NCI-H2171 (cell line): Measurements from ENCODE around the gene NFIB.

Source experiments
- DNase-seq: peaks from one replicate; lab custom pipeline; 2025; lab: John Stamatoyannopoulos, UW

The NFIB gene

DNA sequence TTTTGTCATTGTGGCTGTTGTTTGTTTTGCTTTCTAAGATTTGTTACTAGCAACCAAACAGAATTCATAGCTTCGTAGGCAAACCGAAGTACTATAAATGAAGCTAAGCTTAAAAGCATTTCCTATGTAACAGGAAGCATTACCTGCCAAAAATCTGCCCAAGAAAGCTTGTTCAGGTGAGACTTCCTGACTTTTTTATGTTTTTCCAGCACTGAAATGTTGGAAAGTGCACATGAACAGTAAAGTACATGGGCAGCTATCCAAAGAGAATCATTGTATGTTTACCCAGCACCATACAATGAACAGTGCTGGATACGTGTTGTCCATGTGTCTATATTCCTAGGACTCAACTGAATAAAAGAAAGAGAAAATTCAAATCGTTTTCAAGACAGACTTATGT lies 247.1 kb downstream of the NFIB start:
- no peak for DNase-seq

DNA sequence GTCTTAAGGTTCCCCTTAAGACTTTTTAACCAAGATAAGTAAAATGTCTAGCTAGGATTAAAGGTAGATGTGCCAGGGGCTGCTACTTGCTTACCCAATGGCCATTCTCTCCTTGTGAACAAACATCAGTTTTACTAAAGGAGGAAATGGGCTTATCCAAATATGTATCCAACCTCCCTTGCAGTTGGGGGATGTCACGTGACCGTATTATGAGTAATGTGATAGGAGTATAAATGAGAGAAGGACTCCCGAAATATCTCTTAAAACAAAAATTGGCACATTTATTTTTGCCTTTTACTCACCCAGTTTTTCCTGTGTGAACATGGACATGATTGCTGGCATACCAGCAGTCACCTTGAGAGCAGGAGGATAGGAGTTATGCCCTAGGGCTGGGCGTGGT lies 247.9 kb downstream of the NFIB start:
- no peak for DNase-seq

DNA sequence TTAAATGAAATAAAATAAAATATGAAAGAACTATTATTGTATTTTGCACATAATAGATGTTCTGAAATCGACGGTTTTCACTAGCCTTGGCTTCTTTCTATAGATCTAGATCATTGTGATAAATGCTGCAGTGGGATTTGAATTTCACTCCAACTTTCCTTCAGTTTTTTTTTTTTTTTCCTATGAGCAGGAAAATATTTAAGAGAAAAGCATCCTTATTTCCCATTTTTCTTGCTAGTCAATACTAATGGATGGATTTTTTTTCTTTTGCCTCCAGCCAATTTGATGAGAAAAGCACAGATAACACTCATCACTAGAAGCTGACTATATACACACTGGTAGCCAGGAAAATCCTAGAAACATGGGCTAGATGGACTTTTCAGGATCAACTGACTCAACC lies 249.0 kb downstream of the NFIB start:
- DNase-seq = no peak

DNA sequence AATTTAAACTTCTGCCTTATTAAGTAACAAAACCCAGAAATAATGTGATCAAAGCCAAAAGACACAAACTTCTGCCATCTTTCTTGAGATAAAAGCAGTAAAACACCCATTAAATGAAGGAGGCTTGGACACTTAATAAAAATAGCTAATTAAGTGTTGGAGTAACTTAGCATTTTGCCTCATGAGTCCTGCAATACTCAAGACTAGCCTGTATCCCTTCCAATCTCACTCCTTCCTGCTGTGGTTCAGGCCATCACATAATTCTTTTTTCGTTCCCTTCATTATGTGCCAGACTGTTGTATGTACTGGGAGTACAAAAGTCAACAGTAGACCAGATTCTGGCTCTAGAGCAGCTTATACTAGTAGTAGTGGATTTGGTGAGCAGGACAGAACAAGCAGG lies 250.2 kb downstream of the NFIB start:
- DNase-seq = no peak

DNA sequence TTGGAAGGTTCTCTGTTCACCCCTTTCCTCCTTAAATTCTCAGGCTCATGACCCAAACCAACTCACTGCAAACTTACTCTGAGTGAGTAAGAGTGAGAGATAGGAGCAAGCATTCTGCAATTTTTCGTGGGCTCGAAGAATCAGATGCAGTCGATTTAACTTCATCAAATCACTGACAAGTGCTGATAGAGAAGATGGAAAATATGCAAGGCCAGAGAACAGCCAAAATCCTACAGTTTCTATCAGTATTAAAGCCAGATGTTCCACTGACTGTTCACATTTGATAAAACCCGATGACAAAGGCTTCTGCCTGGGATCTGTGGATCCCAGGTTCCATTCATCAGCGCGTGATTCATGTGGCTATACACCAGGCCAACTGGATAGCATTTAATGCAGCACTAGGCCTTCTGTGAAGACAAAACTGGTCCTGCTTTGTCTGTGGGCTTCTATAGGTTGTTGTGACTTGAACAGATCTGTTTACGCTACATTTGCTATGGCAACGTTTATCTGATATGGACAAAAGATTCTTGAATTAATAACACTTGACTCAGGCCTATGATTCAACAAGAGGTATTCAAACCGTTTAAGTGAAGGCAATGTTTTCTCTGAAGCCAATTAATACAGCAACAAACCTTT lies 251.2 kb downstream of the NFIB start:
- no peak for DNase-seq

DNA sequence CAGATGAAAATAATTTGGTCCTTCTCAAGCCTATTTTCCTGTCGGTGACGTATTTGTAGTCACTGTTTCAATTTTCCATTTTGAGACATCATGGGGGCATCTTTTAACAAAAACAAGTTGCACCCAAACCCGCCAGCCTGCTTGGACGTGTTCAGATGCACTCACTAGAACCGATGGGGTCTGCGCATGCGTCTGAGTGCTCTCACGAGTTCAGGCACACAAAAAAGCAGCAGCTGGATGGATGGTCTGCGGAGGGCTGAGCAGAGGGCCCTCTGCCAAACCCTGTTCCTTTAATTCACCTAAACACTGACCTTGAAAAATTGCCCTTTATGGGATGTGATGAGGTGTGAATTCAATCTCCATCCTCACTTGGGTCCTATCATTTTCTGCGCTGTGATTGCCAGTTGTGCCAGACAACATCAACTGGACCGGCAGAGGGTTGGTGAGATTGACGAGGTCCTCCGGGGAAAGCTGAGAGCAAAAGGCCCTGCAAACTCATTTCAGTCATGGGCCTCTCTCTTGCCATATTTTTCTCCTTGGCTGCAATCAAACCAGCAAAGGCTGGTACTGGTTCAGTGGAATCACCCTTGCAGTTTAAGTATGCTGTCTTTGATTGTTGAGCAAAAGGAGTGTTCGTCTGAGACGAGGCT lies 251.9 kb downstream of the NFIB start:
- DNase-seq = no peak

DNA sequence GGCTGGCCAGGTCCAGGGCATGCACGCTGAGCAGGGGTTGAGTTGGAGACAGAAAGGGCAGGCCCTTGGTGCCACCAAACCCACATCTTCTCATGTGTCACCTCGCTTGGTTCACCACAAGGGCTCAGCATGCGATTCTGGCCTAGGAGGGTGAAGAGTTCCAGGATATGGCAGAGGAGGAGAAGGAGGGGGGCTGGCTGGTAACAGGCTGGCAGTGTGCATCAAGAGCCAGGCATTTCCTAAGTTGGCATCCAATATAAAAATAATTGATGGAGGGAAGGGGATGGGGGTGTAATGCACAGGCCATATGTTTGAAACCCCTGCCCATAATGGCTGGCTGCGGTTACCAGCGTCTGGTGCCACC lies 255.6 kb downstream of the NFIB start:
- no peak for DNase-seq

DNA sequence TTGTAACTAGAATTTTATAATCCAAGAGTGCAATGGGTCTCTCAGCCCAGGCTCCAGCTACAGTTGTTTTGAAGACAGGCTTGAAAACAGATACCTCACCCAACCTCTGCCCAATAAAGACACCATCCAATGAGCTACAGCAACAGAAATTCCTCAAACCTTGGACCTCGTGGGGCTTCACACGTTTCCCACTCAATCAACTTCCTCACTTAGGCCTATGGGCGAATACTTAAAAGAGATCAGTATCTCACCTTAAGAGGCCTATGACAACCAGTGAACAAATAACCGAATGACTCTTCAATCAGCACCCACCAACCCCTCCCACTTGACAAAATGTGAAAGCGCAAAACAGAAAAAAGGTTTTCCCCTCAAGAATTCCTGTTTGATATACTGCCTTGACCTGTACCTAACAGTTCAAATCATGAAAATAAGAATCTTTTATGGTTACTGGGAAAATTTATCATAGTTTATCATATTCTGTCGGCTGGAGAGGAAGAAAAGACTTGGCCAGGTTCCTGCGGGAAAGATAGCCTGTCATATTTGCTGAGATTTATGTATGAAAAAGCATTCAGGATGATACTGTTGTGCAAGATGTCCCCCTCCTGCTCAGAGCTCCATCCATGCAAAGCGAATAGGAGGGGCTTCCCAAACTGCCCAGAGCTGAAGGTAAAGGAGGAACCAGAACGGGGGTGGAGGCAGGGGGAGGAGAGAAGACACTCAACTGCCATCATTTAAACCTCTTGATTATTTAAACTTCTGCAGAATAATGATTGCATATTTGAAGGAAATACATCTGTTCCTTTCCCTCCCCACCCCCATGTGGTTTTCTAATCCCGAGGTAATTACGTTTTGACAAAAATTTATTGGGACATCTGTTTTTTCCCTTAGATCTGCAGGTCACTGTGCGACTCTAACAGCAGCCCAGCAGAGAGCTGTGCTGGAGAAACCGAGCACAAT lies 256.3 kb downstream of the NFIB start:
- no peak for DNase-seq

DNA sequence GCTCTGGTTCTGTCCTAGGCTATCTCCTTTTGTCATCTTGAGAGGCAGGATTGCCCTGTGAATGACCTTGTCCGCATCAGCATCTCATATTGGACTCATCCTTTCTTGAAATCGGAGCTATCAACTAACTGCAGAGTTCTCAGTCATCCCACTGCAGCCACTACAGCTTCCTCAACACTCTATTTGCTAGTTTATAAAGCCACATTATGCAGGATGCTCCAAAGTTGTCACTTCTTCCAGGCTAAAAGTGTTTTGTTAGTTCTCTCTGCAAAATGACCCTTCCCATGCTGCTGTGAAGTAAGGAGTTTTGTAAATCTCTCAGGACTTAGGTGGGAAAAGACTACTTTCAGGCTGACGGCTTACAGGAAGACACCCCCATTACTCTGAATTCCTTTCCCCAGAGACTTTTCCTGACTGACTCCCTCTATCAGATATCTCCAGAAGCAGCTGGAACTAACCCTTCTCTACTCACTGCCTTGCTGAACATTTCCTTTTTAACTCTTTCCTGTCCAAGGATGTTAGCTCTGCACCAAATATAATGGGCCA lies 257.6 kb downstream of the NFIB start:
- DNase-seq = no peak

DNA sequence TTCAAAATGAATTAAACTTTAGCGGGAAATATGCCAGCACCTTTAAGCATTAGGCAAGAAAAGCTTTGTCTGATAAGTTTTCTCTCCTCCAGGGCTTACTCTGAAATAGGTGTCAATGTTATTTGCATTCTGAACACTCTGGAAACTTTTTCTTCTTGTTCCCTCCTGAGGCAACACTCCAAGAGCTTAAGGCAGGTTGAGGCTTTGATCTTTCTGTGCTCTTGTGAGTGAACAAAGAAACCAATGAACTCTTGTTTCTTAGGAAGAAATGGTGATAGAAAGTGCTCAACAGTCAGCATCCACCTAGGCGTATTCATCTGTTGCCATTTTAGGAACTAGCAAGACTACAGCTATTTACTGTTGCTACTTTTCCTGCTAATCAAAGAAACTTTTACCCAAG lies 259.8 kb downstream of the NFIB start:
- no peak for DNase-seq

DNA sequence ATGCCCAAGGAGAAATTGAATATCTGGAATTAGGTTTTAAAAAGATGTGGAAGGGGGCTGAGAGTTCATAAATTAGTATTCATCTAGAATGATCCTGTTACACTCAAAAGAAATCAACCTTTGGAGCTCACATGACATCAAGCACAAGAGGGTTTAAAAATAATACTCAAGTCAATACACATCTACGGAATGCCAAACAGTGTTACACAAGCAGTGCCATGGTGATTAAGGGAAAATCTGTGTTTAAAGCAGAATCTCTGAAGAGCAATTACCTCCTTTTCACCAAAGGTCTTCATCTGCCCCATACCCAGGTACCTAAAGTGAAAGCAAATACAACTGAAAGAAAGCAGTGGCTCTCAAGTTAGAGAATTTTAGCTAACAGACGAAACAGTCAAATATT lies 261.6 kb downstream of the NFIB start:
- no peak for DNase-seq

DNA sequence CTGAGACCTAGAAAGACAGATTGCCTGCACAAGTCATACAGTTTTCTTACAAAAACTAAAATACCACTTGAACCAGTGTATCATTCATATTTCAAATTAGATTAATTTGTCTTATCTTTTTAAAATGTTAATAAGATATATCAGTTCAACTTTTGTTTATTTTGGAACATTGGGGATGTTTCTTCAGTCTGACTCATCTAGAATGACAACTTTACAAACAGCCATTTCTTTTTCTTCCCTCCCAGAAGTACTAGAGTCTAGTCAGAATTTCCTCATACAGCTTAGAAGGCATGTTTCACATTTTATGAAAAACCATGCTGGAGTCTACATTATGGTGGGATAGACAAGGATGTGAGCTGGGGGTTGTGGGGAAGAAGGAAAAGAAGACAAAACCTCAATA lies 262.5 kb downstream of the NFIB start:
- DNase-seq = no peak

DNA sequence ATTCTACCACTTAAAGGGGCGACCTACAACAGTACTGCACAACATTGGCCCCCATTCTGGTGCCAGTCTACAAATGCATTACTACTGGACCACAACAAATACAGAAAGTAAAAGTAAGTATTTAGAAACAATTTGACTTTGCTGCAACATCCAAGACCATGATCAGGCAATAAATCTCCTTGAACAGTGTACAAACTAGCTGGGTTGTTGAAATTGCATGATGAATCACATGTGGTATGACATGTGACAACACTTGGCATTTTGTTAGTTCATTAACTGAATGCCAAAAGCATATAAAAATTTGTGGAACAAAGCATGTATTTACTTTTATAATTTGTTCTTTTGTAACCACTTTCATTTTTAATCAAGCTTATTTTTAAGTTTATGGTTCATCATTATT lies 270.5 kb downstream of the NFIB start:
- DNase-seq = no peak

DNA sequence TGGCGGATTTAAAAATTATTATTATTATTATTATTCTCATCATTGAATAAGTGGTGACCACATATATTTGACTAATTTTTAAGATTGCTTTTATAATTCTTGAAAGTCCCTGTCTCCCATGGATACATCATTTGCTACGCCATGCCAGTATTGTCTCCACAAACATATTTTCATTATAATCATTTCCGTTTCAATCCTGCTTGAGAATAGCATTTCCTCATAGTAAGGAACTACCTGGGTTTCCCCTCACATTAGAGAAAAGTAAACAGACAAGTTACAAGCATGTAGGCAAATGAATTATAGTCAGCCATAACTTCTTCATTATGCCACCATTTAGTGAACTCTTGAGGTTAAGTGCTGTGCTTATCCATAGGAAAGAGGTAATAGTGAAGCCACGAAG lies 276.6 kb downstream of the NFIB start:
- no peak for DNase-seq

DNA sequence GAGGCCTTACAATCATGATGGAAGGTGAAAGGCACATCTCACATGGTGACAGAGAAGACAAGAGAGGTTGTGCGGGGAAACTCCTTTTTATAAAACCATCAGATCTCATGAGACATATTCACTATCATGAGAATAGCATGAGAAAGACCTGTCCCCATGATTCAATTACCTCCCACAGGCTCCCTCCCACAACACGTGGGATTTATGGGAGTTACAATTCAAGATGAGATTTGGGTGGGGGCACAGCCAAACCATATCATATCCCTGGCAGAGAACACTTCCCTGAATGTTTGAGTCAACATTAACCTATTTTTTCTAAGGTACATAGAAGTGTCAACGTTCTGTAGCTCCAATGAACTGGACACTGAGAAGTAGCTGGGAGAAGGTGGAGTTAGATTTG lies 280.9 kb downstream of the NFIB start:
- DNase-seq = no peak
